ENCODE measurements around the gene HOXD12. TPM values are rescaled to one million over a fixed set of nuclear protein-coding genes. Genes with fewer than 3 reads are reported as not detected.
A peak's percentile ranks its signal among the peaks of the same experiment; 100 is the strongest.

The HOXD12 gene
- total RNA-seq, 8 experiments from 2014 or later, result 0.13 to 1.2 (median 0.33) TPM; not detected in 5

DNA sequence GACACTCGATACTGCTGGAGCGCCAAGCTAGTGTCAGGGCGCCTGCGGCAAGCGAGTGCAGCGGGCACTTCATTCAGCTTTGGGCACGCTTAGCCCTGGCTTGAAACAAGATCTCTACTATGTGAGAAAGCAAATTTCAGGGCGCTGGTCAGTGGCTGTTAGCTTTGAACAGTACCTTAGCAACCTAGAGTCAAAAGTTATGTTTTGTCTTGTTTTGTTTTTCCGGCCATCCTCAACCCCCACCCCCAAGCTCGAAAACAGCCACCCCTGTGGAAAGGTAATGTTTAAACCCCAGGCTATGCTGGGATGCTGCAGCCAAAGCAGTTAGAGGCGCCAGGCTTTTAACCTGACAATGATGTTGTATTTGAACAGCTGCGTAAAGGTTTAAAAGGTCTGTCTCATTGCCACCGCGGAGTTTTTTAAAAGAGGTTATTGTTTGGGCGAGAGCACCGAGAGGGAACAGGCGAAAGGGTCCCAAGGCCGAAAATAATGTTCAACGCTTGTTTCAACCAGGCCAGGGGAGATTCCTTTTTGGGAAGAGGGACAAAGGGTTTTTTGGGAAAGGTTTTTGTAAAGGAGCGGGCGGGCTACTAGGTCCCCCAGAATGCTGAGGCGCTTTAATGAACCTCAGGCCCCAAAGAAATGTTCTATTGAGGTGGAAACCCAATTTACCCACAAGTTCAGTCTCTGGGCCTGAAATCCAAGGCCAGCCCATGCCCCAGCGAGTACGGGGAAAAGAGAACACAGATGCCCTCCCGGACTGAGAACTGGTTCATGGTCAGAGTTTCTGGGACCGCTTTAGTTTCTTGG is 14.7 kb downstream of the HOXD12 start:
- WGBS, 10 experiments, result 0 to 90% (median 11%) methylated on average over 5 to 21 of the region's 26 CpGs
- no peak overlapping the region for H3K27ac ChIP-seq
- peak in 1 of 8 experiments; percentile 2 for ATAC-seq (replicated peaks in 6 of 8)

DNA sequence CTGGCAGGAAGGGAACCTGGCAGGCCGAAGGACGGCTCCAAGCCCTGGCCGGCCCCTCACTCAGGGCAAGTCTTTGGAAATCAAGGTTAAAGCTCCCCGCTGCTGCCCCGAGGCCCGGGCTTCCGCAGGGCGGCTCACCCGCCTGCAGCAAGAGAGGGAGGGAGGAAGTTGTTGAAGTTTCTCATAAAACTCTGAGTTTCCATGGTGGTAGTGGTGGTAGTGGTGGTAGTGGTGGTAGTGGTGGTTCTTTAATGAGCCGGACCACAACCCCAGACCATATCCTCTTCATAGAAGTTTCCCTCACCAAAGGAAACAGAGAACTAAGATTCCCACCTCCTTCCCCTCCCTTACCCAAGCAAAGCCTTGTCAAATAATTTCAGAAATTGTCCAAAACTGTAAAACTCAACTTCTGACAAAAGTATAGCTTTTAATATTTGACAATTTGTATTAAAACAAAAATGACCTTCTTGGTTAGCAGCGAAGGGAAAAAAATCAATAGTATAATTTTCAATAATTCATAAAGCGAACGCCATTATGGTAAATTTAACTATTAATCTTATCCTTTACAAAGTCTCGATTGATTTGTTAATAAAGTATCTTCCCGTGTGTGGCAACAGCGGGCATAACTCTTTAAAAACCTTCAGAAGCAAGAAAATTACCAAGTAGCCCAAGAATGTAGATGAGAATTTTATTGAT is 15.5 kb downstream of the HOXD12 start:
- in situ Hi-C loops (cut with MboI; ENCODE audit: low pct_unique_long_range_greater_than_20kb in 2 of 9, low sequenced_read_pairs in 9 of 9, unreplicated experiment in 9 of 9), result loop anchor here in 3 of 9 experiments (25.0 kb wide), 3 partner anchors 697 to 1647 kb away; no protein-coding TSS in a partner anchor
- no peak for ATAC-seq (replicated peaks in 6 of 8)
- WGBS, 10 experiments, result 23 to 93% (median 56%) methylated on average over 6 to 16 of the region's 16 CpGs
- H3K27ac ChIP-seq, result no peak overlapping the region
- no peaks in the 10 kb centered on the region for H3K4me1 ChIP-seq (replicated peaks in 1 of 2)
- no peak overlapping the region for H3K4me3 ChIP-seq

More for the DNA sequence above, 14.7 kb downstream of the HOXD12 start:
- no peak overlapping the region for H3K4me3 ChIP-seq
- no peaks in the 10 kb centered on the region for H3K4me1 ChIP-seq (replicated peaks in 1 of 2)
- in situ Hi-C loops (cut with MboI; ENCODE audit: low pct_unique_long_range_greater_than_20kb in 2 of 9, low sequenced_read_pairs in 9 of 9, unreplicated experiment in 9 of 9), result loop anchor here in 3 of 9 experiments (25.0 kb wide), 3 partner anchors 698 to 1648 kb away; no protein-coding TSS in a partner anchor

DNA sequence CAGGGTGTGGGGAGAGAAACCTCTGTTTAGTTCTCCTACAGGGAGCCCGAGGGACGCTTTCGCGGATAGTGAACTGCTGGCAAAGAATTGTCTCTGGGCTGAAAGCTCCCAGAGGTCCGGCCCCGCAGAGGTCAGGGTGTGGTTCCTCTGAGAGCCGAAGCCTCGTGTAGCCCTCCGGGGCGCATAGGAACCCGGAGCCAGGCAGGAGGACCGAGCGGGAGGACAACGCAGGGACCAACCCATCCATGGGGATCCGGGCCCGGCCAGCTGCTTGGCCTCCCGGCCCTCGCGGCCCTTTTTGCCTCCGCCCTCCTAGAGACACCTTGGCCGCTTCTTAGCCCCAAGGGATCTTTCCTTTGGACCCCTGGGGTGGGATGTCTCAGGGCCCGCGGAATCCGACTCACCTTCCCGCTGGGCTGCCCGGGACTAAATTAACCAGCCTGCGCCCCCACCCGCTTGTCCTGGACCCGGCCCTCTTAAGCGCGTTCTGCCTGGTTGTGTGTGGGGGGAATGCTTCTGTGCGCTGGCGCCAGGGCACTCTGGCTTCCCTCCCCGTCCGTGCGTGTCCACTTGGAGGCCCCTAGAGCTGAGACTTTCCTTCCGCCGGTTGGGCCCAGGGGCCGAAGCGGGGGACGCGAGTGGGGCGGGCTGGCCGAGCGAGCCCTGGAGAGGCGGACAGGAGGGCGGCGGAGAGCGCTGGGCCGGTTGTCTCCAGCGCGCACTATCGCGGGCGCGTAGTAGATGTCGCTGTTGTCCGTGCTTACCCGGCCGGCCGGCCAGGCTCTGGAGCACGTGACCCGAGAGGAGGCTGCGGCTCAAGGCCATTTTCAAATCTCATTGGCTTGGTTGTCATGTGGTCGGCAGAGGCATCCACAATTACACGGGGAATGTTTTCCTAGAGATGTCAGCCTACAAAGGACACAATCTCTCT is 16.6 kb downstream of the HOXD12 start, which contains the start of gene HOXD10:
Gene HOXD10 (plus strand): TSS at position 896 of the 931 bp plus-strand sequence. CDS start 56 bp downstream, outside the sequence.
- no peaks in the 10 kb centered on the region for H3K4me1 ChIP-seq (replicated peaks in 1 of 2)
- peak; percentile 58 to 97 (median 96) for ATAC-seq (replicated peaks in 6 of 8)
- peak within 1 kb of the TSS; percentile 15 to 38 (median 23) for H3K4me3 ChIP-seq
- 5 to 77% (median 21%) methylated on average over 3 to 19 of the region's 66 CpGs for WGBS, 10 experiments
- in situ Hi-C loops (cut with MboI; ENCODE audit: low pct_unique_long_range_greater_than_20kb in 2 of 9, low sequenced_read_pairs in 9 of 9, unreplicated experiment in 9 of 9), result loop anchor here in 3 of 9 experiments (25.0 kb wide), 3 partner anchors 696 to 1646 kb away; no protein-coding TSS in a partner anchor
- H3K27ac ChIP-seq, result no peak within 1 kb of the TSS

DNA sequence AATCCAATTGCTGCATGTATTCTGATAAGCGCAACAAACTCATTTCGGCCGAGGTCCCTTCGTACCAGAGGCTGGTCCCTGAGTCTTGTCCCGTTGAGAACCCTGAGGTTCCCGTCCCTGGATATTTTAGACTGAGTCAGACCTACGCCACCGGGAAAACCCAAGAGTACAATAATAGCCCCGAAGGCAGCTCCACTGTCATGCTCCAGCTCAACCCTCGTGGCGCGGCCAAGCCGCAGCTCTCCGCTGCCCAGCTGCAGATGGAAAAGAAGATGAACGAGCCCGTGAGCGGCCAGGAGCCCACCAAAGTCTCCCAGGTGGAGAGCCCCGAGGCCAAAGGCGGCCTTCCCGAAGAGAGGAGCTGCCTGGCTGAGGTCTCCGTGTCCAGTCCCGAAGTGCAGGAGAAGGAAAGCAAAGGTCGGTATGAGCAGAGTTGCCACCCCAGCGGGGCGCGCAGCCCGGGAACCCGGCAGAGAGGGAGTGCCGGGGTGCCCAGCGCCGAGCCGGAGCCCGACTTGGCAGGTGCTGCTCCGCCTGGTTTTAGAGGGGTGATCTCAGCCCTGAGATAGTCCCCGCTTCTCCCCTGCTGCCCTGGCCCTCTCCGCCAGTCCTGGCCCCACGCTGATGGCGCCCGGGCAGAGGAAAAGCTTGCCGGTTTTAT is 17.7 kb downstream of the HOXD12 start:
- peak in 1 of 8 experiments; percentile 12 for ATAC-seq (replicated peaks in 6 of 8)
- no peak overlapping the region for H3K4me3 ChIP-seq
- H3K27ac ChIP-seq, result no peak overlapping the region
- in situ Hi-C loops (cut with MboI; ENCODE audit: low pct_unique_long_range_greater_than_20kb in 2 of 9, low sequenced_read_pairs in 9 of 9, unreplicated experiment in 9 of 9), result loop anchor here in 3 of 9 experiments (25.0 kb wide), 3 partner anchors 695 to 1645 kb away; no protein-coding TSS in a partner anchor
- WGBS, 10 experiments, result 0 to 81% (median 58%) methylated on average over 1 to 17 of the region's 40 CpGs; no CpG with 5 or more reads in 2 of the 10 experiments
- no peaks in the 10 kb centered on the region for H3K4me1 ChIP-seq (replicated peaks in 1 of 2)

DNA sequence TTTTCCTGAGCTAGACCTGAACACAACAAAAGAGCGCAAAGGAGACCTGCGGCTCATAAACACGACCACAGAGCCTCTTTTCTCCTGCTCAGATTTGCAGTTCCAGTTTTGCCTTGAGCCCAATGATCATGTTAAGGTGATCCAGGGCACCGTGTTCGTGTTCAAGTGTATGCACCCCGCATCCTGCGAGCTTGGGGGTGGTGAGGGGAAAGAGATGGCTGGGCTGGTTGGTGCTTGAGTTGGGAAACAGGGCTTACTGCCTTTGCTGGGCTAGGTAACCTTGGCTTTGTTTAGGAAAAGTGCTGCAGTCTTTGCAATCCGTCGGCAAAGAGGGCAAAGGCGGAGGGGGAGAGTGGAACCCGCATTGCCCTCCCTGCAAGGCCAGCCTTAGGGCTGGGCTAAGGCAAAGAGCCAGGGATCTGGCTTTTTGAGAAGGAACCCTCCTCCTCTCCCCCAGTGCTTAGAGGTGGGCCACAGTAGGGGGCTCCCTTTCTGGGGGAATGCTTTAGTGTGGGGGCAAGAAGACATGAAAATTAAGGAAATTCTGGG is 18.3 kb downstream of the HOXD12 start:
- H3K4me1 ChIP-seq (replicated peaks in 1 of 2), result no peaks in the 10 kb centered on the region
- in situ Hi-C loops (cut with MboI; ENCODE audit: low pct_unique_long_range_greater_than_20kb in 2 of 9, low sequenced_read_pairs in 9 of 9, unreplicated experiment in 9 of 9), result loop anchor here in 3 of 9 experiments (25.0 kb wide), 3 partner anchors 694 to 1644 kb away; no protein-coding TSS in a partner anchor
- no peak overlapping the region for H3K27ac ChIP-seq
- no peak for ATAC-seq (replicated peaks in 6 of 8)
- no peak overlapping the region for H3K4me3 ChIP-seq
- 12 to 100% (median 27%) methylated on average over 1 to 7 of the region's 11 CpGs; no CpG with 5 or more reads in 5 of the 10 experiments for WGBS, 10 experiments

DNA sequence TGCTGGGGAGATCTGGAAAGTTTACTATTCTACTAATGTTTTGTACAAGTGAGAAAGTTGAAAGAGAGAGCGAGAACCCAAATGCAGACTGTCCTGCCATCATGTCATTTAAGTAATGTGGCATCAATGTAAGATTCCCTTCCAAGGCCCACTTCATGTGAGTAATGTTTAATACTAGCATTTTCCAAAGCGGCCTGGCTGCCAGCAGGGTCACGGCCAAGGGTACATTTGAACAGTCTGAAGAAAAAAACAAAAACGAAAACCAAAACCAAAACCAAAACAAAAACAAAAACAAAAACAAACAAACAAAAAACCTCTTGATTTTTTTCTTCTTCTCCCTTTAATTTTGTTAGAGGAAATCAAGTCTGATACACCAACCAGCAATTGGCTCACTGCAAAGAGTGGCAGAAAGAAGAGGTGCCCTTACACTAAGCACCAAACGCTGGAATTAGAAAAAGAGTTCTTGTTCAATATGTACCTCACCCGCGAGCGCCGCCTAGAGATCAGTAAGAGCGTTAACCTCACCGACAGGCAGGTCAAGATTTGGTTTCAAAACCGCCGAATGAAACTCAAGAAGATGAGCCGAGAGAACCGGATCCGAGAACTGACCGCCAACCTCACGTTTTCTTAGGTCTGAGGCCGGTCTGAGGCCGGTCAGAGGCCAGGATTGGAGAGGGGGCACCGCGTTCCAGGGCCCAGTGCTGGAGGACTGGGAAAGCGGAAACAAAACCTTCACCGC is 19.2 kb downstream of the HOXD12 start:
- ATAC-seq (replicated peaks in 6 of 8), result no peak
- in situ Hi-C loops (cut with MboI; ENCODE audit: low pct_unique_long_range_greater_than_20kb in 2 of 9, low sequenced_read_pairs in 9 of 9, unreplicated experiment in 9 of 9), result loop anchor here in 3 of 9 experiments (25.0 kb wide), 3 partner anchors 694 to 1644 kb away; no protein-coding TSS in a partner anchor
- peaks cover 0 to 5% of the 10 kb centered on the region in 2 donors for H3K4me1 ChIP-seq (replicated peaks in 1 of 2)
- WGBS, 10 experiments, result 7 to 63% (median 25%) methylated on average over 3 to 23 of the region's 24 CpGs
- no peak overlapping the region for H3K4me3 ChIP-seq
- H3K27ac ChIP-seq, result no peak overlapping the region

DNA sequence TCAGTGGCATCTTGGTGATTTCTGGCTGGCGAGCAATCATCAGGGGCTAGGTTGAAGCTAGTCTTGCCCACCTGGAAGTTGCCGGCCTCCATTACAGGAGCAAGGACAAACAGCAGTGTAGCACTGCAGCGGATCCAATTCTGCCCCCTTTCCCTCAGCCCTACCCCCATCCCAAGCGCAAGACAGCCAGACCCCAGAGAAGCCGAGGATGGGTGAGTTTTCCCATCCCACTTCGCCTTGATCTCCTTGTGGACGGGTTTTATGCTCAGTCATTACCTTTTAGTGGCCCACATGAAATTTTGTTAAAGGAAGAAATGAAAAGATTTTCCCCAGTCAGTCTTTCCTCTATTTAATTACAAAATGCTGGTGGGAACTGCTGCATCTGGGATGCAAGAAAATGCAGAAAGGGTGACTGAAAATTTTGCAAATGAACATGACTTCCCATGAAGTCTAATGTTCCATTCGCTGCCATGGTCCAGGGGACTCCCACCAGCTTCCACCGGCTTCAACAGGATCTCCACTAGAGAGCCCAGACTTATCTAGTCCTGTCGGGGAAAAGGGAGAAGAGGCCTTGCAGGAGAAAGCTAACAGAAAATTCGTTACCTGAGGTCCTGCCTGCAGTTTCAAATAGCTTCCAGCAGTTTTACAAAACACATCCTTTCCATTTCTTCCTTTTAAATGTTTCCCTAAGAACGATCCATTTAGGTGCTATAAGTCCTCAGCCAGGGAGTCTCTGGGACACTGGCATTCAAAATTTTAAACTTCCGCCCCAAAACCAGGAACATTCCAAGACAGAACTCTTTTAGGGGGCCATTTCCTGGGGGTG is 21.0 kb downstream of the HOXD12 start:
- 7 to 100% (median 55%) methylated on average over 1 to 12 of the region's 13 CpGs for WGBS, 10 experiments
- H3K4me3 ChIP-seq, result no peak overlapping the region
- ATAC-seq (replicated peaks in 6 of 8), result no peak
- in situ Hi-C loops (cut with MboI; ENCODE audit: low pct_unique_long_range_greater_than_20kb in 2 of 9, low sequenced_read_pairs in 9 of 9, unreplicated experiment in 9 of 9), result loop anchor here in 8 of 9 experiments (10.0 to 25.0 kb wide), 7 partner anchors 514 to 1642 kb away; no protein-coding TSS in a partner anchor
- H3K27ac ChIP-seq, result no peak overlapping the region
- peaks cover 2 to 8% of the 10 kb centered on the region in 2 donors for H3K4me1 ChIP-seq (replicated peaks in 1 of 2)

DNA sequence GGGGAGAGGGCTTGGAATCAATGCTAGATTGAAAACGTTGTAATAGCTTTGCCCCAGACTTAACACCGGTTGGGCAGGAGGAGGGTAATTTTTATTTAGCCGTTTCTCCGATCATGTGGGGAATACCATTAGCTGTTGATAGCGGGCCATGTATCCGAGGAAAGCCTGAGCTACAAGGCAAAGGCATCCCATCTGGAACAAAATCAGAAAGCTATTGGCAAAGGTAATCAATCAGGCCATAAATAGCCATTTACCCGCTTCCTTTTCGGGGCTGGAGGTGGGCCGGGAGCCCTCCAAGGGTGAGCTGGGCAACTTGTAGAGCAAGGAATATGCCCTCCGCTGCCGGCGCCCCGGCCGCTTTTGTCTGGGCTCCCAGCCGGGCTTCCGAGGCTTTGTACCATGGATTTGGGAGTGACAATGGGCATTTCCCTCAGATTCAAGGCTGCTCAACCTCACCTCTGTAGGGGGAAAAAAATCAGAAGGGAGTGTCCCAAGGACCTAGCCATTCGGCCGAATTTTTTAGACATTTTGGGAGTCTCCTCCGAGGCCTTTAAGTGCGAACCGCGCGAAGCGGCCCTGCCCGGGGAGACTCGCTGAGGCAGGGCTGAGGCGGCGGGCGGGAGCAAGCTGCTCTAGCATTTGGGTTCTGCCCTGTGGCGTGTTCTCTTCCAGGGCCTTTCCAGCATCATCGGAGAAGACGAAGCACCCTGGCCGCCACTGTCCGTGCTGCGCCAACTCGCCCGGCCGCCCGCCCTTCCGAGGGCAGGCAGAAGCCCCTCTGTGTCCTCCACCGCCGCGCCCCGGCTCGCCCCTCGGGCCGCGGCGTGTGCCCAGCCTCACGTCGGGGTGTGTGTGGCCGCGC is 21.8 kb downstream of the HOXD12 start:
- WGBS, 10 experiments, result 0 to 95% (median 20%) methylated on average over 2 to 25 of the region's 53 CpGs; no CpG with 5 or more reads in 1 of the 10 experiments
- Histone ChIP-seq H3K27ac (no peak overlapping the region), H3K4me1 (replicated peaks in 1 of 2) (peaks cover 2 to 8% of the 10 kb centered on the region in 2 donors), H3K4me3 (peak overlapping the region; percentile 52 to 93 (median 76))
- in situ Hi-C loops (cut with MboI; ENCODE audit: low pct_unique_long_range_greater_than_20kb in 2 of 9, low sequenced_read_pairs in 9 of 9, unreplicated experiment in 9 of 9), result loop anchor here in 8 of 9 experiments (10.0 to 25.0 kb wide), 7 partner anchors 513 to 1641 kb away; no protein-coding TSS in a partner anchor
- ATAC-seq (replicated peaks in 6 of 8), result no peak

DNA sequence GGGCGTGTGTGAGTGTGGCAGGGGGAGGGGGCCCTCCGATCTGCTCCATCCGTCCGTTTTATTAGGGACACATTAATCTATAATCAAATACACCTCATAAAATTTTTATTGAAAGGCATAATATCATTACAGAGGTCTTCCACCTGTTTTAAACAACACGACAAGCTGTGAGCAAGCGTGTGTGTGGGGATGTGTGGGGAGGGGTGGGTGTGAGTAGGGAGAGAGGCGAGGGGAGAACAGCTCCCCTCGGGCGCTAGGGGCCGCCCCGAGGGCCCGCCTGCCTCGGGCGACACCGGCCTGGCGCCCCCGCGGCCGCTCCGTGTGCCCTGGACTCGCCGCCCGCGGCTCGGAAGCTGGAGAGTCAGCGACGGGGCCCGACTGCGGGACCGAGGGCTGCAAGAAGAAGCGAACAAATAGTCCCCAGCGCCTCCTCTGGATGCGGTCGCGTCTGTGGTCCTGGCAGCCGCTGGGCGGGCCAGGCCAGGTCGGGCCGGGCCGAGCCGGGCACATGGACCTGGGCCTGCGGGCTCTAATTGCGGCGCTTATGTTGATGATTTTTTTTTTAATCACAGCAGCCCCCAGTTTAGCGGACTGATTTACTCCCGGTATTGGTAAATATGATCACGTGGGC is 22.6 kb downstream of the HOXD12 start:
- Histone ChIP-seq H3K27ac (peak overlapping the region in 1 of 2 donors; percentile 22), H3K4me3 (peak overlapping the region; percentile 52 to 93 (median 76)), H3K4me1 (replicated peaks in 1 of 2) (peaks cover 6 to 9% of the 10 kb centered on the region in 2 donors)
- in situ Hi-C loops (cut with MboI; ENCODE audit: low pct_unique_long_range_greater_than_20kb in 2 of 9, low sequenced_read_pairs in 9 of 9, unreplicated experiment in 9 of 9), result loop anchor here in 8 of 9 experiments (10.0 to 25.0 kb wide), 7 partner anchors 513 to 1640 kb away; no protein-coding TSS in a partner anchor
- 0 to 57% (median 1%) methylated on average over 3 to 30 of the region's 47 CpGs; no CpG with 5 or more reads in 6 of the 10 experiments for WGBS, 10 experiments
- peak; percentile 25 to 68 (median 62) for ATAC-seq (replicated peaks in 6 of 8)
